A549 (cell line): ENCODE measurements around the gene NR2C2. TPM values are rescaled to one million over a fixed set of nuclear protein-coding genes. Genes with fewer than 3 reads are reported as not detected.

Source experiments
- ATAC-seq, 2 experiments: fragments of 200-7000 bp in 1 of 2; fragments of >200 bp in 1 of 2; cut with Nextera tagmentation in 1 of 2; cut with Tn5 transposase in 1 of 2; 3 replicates each; pipeline versions ENCODE4 v1.8.0 to v1.9.1; 2018 to 2020; ENCODE audit warnings: mild to moderate bottlenecking in 1 of 2, moderate library complexity in 1 of 2
- CTCF ChIA-PET: fragments of 300-600 bp; sonication (Branson Sonifier 250); formaldehyde crosslinking; extraction: SDS; loops from one replicate; lab custom pipeline; 2021; ENCODE audit warnings: antibody characterized with exemption, inconsistent platforms; lab: Yijun Ruan, JAX
- POLR2A ChIA-PET: fragments of 350-600 bp; formaldehyde crosslinking; extraction: SDS; loops from one replicate; lab custom pipeline; 2021; ENCODE audit warnings: antibody characterized with exemption, inconsistent platforms; lab: Yijun Ruan, JAX
- DNase-seq, 2 experiments: peaks; one replicate each; pipeline versions ENCODE4 v3.0.0 to v3.0.0-alpha.2; 2011 to 2016; ENCODE audit warnings: low read depth in 1 of 2, low spot score in 1 of 2
- FAIRE-seq: peaks from 2 replicates; lab custom pipeline; 2011; peaks lifted over from hg19 to GRCh38; lab: Jason Lieb, UNC
- H3K27ac ChIP-seq, 2 experiments: fragments of >200 bp; sonication (Bioruptor Twin); formaldehyde crosslinking; 3 replicates each; pipeline ENCODE4 v1.5.1; 2016 to 2017
- H3K4me1 ChIP-seq: fragments of >200 bp; sonication (Bioruptor Twin); formaldehyde crosslinking; 3 replicates; pipeline ENCODE4 v1.6.1; 2016
- H3K4me2 ChIP-seq: fragments of >200 bp; sonication (Bioruptor Twin); formaldehyde crosslinking; 3 replicates; pipeline ENCODE4 v1.6.1; 2016
- H3K4me3 ChIP-seq: fragments of >200 bp; sonication (Bioruptor Twin); formaldehyde crosslinking; 3 replicates; pipeline ENCODE4 v1.5.1; 2016
- H3K9me3 ChIP-seq: fragments of >200 bp; sonication (Bioruptor Twin); formaldehyde crosslinking; 3 replicates; pipeline ENCODE4 v1.6.1; 2016
- BHLHE40 ChIP-seq: IDR thresholded peaks from 2 replicates; pipeline ENCODE4 v1.6.1; 2012; ENCODE audit warnings: low read depth, low read length, inconsistent platforms
- CBX8 ChIP-seq: fragments of 200-600 bp; sonication (generic); IDR thresholded peaks from 2 replicates; pipeline ENCODE4 v1.6.1; 2016
- ESRRA ChIP-seq: fragments of 150-350 bp; IDR thresholded peaks from 2 replicates; pipeline ENCODE4 v1.6.1; 2014; ENCODE audit warnings: mild to moderate bottlenecking, low read length, borderline replicate concordance
- HDAC2 ChIP-seq: fragments of 200-600 bp; sonication (generic); IDR thresholded peaks from 2 replicates; pipeline ENCODE4 v1.6.1; 2016
- HEYL ChIP-seq: fragments of 250-450 bp; sonication (Bioruptor Pico); IDR thresholded peaks from 2 replicates; pipeline ENCODE4 v1.8.0; 2021; ENCODE audit warnings: mild to moderate bottlenecking, moderate library complexity
- HOXB5 ChIP-seq: fragments of 250-450 bp; sonication (Bioruptor Pico); IDR thresholded peaks from 2 replicates; pipeline ENCODE4 v1.5.0; 2020; ENCODE audit warnings: mild to moderate bottlenecking, moderate library complexity
- KDM1A ChIP-seq: fragments of 200-600 bp; sonication (generic); IDR thresholded peaks from 2 replicates; pipeline ENCODE4 v1.6.1; 2016; ENCODE audit warnings: low read depth, mild to moderate bottlenecking
- MYC ChIP-seq: IDR thresholded peaks from 2 replicates; pipeline ENCODE4 v1.6.1; 2012; ENCODE audit warnings: mild to moderate bottlenecking, inconsistent platforms, low read length, improper control_type of control experiment, borderline replicate concordance
- NR3C1 ChIP-seq: fragments of >200 bp; sonication (Bioruptor Twin); formaldehyde crosslinking; IDR thresholded peaks from 3 replicates; pipeline ENCODE4 v1.6.1; 2017
- POLR2A ChIP-seq: IDR thresholded peaks from 2 replicates; pipeline ENCODE4 v1.6.1; 2012; ENCODE audit warnings: mild to moderate bottlenecking, low read length
- RARB ChIP-seq: fragments of 250-450 bp; sonication (Bioruptor Pico); IDR thresholded peaks from 2 replicates; pipeline ENCODE4 v1.8.0; 2021; ENCODE audit warnings: mild to moderate bottlenecking, moderate library complexity
- RNF2 ChIP-seq: fragments of 200-600 bp; sonication (generic); IDR thresholded peaks from 2 replicates; pipeline ENCODE4 v1.6.1; 2016; ENCODE audit warnings: low read depth, mild to moderate bottlenecking, antibody characterized with exemption, moderate library complexity, borderline replicate concordance
- SREBF2 ChIP-seq: fragments of 450-650 bp; IDR thresholded peaks from 2 replicates; pipeline ENCODE4 v1.6.1; 2014; ENCODE audit warnings: mild to moderate bottlenecking, moderate library complexity
- TP53 ChIP-seq: fragments of 250-450 bp; sonication (Bioruptor Pico); IDR thresholded peaks from 2 replicates; pipeline ENCODE4 v1.5.0; 2021; ENCODE audit warnings: mild to moderate bottlenecking, moderate library complexity
- USF2 ChIP-seq: fragments of 450-650 bp; IDR thresholded peaks from 2 replicates; pipeline ENCODE4 v1.6.1; 2014; ENCODE audit warnings: antibody characterized with exemption
- ZC3H11A ChIP-seq: fragments of 450-650 bp; IDR thresholded peaks from 2 replicates; pipeline ENCODE4 v1.6.1; 2014; ENCODE audit warnings: antibody characterized with exemption, mild to moderate bottlenecking
- ZFP36 ChIP-seq: fragments of 450-650 bp; IDR thresholded peaks from 2 replicates; pipeline ENCODE4 v1.6.1; 2014; ENCODE audit warnings: borderline replicate concordance; ENCODE audit not compliant: partially characterized antibody
- ZNF302 ChIP-seq: fragments of 250-450 bp; sonication (Bioruptor Pico); IDR thresholded peaks from 2 replicates; pipeline ENCODE4 v1.9.0; 2021; ENCODE audit warnings: inconsistent platforms, mild to moderate bottlenecking, moderate library complexity
- WGBS: methylation state at CpG from one replicate; pipeline ENCODE4 v1.1.6; 2017; ENCODE audit errors: missing lambda C conversion rate; 5-methylcytosine and 5-hydroxymethylcytosine counted together
- polyA plus RNA-seq, 4 experiments: library from polyadenylated mRNA; depleted of rRNA in 3 of 4; stranded (reverse); fragments of >200 nt; fragmentation: RNase III in 1 of 4; extraction: RNeasy Plus Mini Kit Qiagen cat#74134 plus additional on column Dnase treatment in 1 of 4; gene quantifications; 2 replicates in 3 of 4; 3 replicates in 1 of 4; pipeline ENCODE4 v1.2.3, GENCODE V29; 2011 to 2017
- TF ChIP-seq, protein P1 (sequence below): fragments of >200 bp; sonication (Bioruptor Twin); formaldehyde crosslinking; IDR thresholded peaks from 2 replicates; pipeline ENCODE4 v1.6.1; 2016
- TF ChIP-seq, protein P2 (sequence below): fragments of 250-450 bp; sonication (Bioruptor Pico); IDR thresholded peaks from 2 replicates; pipeline ENCODE4 v1.5.0; 2021; ENCODE audit warnings: mild to moderate bottlenecking, moderate library complexity, borderline replicate concordance

The NR2C2 gene
- polyA plus RNA-seq, 2 of the 4 experiments (the other 2 are of a cell fraction), result 14.6 to 20.2 TPM

- POLR2A ChIA-PET, result interaction anchor here (1.2 kb wide), 1 partner anchor 54 kb away, joined by 5 read pairs; the partner anchor contains the start of gene MRPS25
- 94% methylated on average over 1 of the region's 1 CpG for WGBS
- Histone ChIP-seq H3K4me2 (no peak overlapping the region), H3K9me3 (no peaks in the 10 kb centered on the region), H3K4me3 (no peak overlapping the region), H3K27ac (no peak overlapping the region), H3K4me1 (no peaks in the 10 kb centered on the region)
- TF ChIP-seq, protein P1, sequence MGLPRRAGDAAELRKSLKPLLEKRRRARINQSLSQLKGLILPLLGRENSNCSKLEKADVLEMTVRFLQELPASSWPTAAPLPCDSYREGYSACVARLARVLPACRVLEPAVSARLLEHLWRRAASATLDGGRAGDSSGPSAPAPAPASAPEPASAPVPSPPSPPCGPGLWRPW, result no peak
- no peak for TF ChIP-seq KDM1A
- no peak for TF ChIP-seq POLR2A
- no peak for TF ChIP-seq ZNF302 (CRISPR knock-in tag)
- no peak for TF ChIP-seq HOXB5 (CRISPR knock-in tag)
- FAIRE-seq, result no peak
- ATAC-seq, result no peak
- CTCF ChIA-PET, result interaction anchor here (0.6 to 1.0 kb wide), 4 partner anchors 13 to 394 kb away, joined by 3 read pairs; no protein-coding TSS in a partner anchor
- DNase-seq, result no peak
Observed at GRCh38 chr3:15010664-15011063, 63.3 kb downstream of the NR2C2 start.

- Histone ChIP-seq H3K4me3 (no peak overlapping the region), H3K9me3 (no peaks in the 10 kb centered on the region), H3K4me1 (no peaks in the 10 kb centered on the region), H3K27ac (no peak overlapping the region), H3K4me2 (no peak overlapping the region)
- no peak; a peak in 1 of 6 replicates for ATAC-seq
- TF ChIP-seq TP53 (CRISPR knock-in tag) (no peak), ZC3H11A (no peak), MYC (no peak), RARB (CRISPR knock-in tag) (no peak), SREBF2 (no peak), BHLHE40 (no peak), NR3C1 (no peak), CBX8 (no peak), HDAC2 (no peak), ZNF302 (CRISPR knock-in tag) (no peak), HEYL (CRISPR knock-in tag) (no peak)
- TF ChIP-seq, protein P1, result no peak
- TF ChIP-seq, protein P2, sequence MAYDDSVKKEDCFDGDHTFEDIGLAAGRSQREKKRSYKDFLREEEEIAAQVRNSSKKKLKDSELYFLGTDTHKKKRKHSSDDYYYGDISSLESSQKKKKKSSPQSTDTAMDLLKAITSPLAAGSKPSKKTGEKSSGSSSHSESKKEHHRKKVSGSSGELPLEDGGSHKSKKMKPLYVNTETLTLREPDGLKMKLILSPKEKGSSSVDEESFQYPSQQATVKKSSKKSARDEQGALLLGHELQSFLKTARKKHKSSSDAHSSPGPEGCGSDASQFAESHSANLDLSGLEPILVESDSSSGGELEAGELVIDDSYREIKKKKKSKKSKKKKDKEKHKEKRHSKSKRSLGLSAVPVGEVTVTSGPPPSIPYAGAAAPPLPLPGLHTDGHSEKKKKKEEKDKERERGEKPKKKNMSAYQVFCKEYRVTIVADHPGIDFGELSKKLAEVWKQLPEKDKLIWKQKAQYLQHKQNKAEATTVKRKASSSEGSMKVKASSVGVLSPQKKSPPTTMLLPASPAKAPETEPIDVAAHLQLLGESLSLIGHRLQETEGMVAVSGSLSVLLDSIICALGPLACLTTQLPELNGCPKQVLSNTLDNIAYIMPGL, result no peak
- no peak for DNase-seq
- 95% methylated on average over 5 of the region's 5 CpGs for WGBS
- no peak for FAIRE-seq
- ChIA-PET POLR2A (interaction anchor here (1.2 kb wide), 1 partner anchor 54 kb away, joined by 5 read pairs; the partner anchor contains the start of gene MRPS25), CTCF (interaction anchor here (0.8 to 1.0 kb wide), 2 partner anchors 31 to 97 kb away, joined by 3 read pairs; no protein-coding TSS in a partner anchor)
Observed at GRCh38 chr3:15011174-15011573, 63.8 kb downstream of the NR2C2 start.

- 95% methylated on average over 3 of the region's 3 CpGs for WGBS
- H3K27ac ChIP-seq, result no peak overlapping the region
- H3K4me1 ChIP-seq, result no peaks in the 10 kb centered on the region
- ChIA-PET POLR2A (no interaction called here), CTCF (interaction anchor here (1.3 to 1.5 kb wide), 3 partner anchors 10 to 36 kb away, joined by 3 to 4 read pairs (median 3); no protein-coding TSS in a partner anchor)
- FAIRE-seq (no peak), ATAC-seq (no peak), DNase-seq (no peak)
- no peak overlapping the region for H3K4me3 ChIP-seq
- H3K4me2 ChIP-seq, result no peak overlapping the region
- no peaks in the 10 kb centered on the region for H3K9me3 ChIP-seq
- TF ChIP-seq USF2 (no peak), ZFP36 (no peak), RNF2 (no peak), HDAC2 (no peak), ESRRA (no peak)
Observed at GRCh38 chr3:15014606-15015328, 67.4 kb downstream of the NR2C2 start.
